Measurements from ENCODE around the gene PSMA6.

PSMA6 gene

DNA sequence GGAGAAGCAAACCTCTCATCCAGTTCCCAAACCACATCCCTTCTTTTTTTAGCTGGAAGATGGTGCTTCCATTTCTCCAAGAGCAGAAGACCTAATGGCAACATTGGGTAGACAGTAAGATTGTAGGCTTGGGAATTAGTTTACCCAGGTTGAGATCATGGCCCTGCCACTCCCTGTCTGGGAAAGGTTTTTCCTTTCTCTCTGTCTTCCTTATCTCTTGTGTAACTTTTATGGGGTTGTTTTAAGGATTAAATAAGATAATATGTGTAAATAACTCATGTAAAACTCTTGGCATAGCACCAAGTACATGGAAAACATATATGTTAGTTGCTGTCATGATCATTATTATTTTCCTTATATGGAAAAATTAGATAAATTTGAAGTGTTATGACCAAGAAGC is 23.2 kb upstream of the PSMA6 start:
- H3K4me1 ChIP-seq (ENCODE audit: control insufficient read depth, insufficient read depth, low read length), result peaks cover 3% of the 10 kb centered on the region; the same call in 1 of the 2 replicates
- peaks cover 3 to 19% of the 10 kb centered on the region in 2 experiments; a peak in 2 of 3 replicates for H3K36me3 ChIP-seq (ENCODE audit: control insufficient read depth in 2 of 2, insufficient read depth in 1 of 2, low read length in 2 of 2)
- H3K27ac ChIP-seq (ENCODE audit: extremely low read depth, low read depth, low read length), result no peak overlapping the region
- 0 out of 2 replicates have a peak, but pooled peaks have one; percentile 29 for TF ChIP-seq KLF16 (tag by site-specific recombination; IDR thresholded peaks at IDR 0.05)
- no peak for TF ChIP-seq ZFP69B (tag by site-specific recombination; IDR thresholded peaks at IDR 0.05)
- TF ChIP-seq, protein P1, sequence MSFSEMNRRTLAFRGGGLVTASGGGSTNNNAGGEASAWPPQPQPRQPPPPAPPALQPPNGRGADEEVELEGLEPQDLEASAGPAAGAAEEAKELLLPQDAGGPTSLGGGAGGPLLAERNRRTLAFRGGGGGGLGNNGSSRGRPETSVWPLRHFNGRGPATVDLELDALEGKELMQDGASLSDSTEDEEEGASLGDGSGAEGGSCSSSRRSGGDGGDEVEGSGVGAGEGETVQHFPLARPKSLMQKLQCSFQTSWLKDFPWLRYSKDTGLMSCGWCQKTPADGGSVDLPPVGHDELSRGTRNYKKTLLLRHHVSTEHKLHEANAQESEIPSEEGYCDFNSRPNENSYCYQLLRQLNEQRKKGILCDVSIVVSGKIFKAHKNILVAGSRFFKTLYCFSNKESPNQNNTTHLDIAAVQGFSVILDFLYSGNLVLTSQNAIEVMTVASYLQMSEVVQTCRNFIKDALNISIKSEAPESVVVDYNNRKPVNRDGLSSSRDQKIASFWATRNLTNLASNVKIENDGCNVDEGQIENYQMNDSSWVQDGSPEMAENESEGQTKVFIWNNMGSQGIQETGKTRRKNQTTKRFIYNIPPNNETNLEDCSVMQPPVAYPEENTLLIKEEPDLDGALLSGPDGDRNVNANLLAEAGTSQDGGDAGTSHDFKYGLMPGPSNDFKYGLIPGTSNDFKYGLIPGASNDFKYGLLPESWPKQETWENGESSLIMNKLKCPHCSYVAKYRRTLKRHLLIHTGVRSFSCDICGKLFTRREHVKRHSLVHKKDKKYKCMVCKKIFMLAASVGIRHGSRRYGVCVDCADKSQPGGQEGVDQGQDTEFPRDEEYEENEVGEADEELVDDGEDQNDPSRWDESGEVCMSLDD (tag by site-specific recombination; IDR thresholded peaks at IDR 0.05), result no peak
- TF ChIP-seq ZNF677 (tag by site-specific recombination; IDR thresholded peaks at IDR 0.05), result no peak
- TF ChIP-seq, protein P2, sequence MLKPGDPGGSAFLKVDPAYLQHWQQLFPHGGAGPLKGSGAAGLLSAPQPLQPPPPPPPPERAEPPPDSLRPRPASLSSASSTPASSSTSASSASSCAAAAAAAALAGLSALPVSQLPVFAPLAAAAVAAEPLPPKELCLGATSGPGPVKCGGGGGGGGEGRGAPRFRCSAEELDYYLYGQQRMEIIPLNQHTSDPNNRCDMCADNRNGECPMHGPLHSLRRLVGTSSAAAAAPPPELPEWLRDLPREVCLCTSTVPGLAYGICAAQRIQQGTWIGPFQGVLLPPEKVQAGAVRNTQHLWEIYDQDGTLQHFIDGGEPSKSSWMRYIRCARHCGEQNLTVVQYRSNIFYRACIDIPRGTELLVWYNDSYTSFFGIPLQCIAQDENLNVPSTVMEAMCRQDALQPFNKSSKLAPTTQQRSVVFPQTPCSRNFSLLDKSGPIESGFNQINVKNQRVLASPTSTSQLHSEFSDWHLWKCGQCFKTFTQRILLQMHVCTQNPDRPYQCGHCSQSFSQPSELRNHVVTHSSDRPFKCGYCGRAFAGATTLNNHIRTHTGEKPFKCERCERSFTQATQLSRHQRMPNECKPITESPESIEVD (tag by site-specific recombination; IDR thresholded peaks at IDR 0.05), result peak; percentile 49; the same call in 1 of the 2 replicates
- TF ChIP-seq, protein P3, sequence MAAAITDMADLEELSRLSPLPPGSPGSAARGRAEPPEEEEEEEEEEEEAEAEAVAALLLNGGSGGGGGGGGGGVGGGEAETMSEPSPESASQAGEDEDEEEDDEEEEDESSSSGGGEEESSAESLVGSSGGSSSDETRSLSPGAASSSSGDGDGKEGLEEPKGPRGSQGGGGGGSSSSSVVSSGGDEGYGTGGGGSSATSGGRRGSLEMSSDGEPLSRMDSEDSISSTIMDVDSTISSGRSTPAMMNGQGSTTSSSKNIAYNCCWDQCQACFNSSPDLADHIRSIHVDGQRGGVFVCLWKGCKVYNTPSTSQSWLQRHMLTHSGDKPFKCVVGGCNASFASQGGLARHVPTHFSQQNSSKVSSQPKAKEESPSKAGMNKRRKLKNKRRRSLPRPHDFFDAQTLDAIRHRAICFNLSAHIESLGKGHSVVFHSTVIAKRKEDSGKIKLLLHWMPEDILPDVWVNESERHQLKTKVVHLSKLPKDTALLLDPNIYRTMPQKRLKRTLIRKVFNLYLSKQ (tag by site-specific recombination; IDR thresholded peaks at IDR 0.05; ENCODE audit: borderline replicate concordance), result no peak
- peak; percentile 51 for TF ChIP-seq KLF1 (tag by site-specific recombination; IDR thresholded peaks at IDR 0.05)
- TF ChIP-seq ZNF404 (tag by site-specific recombination; IDR thresholded peaks at IDR 0.05), result no peak
- TF ChIP-seq, protein P4, sequence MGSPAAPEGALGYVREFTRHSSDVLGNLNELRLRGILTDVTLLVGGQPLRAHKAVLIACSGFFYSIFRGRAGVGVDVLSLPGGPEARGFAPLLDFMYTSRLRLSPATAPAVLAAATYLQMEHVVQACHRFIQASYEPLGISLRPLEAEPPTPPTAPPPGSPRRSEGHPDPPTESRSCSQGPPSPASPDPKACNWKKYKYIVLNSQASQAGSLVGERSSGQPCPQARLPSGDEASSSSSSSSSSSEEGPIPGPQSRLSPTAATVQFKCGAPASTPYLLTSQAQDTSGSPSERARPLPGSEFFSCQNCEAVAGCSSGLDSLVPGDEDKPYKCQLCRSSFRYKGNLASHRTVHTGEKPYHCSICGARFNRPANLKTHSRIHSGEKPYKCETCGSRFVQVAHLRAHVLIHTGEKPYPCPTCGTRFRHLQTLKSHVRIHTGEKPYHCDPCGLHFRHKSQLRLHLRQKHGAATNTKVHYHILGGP (tag by site-specific recombination; IDR thresholded peaks at IDR 0.05), result no peak
- TF ChIP-seq ZNF610 (tag by site-specific recombination; IDR thresholded peaks at IDR 0.05; ENCODE audit: borderline replicate concordance), result no peak
- TF ChIP-seq ZNF777 (tag by site-specific recombination; IDR thresholded peaks at IDR 0.05; ENCODE audit: borderline replicate concordance), result no peak
- TF ChIP-seq, protein P5, sequence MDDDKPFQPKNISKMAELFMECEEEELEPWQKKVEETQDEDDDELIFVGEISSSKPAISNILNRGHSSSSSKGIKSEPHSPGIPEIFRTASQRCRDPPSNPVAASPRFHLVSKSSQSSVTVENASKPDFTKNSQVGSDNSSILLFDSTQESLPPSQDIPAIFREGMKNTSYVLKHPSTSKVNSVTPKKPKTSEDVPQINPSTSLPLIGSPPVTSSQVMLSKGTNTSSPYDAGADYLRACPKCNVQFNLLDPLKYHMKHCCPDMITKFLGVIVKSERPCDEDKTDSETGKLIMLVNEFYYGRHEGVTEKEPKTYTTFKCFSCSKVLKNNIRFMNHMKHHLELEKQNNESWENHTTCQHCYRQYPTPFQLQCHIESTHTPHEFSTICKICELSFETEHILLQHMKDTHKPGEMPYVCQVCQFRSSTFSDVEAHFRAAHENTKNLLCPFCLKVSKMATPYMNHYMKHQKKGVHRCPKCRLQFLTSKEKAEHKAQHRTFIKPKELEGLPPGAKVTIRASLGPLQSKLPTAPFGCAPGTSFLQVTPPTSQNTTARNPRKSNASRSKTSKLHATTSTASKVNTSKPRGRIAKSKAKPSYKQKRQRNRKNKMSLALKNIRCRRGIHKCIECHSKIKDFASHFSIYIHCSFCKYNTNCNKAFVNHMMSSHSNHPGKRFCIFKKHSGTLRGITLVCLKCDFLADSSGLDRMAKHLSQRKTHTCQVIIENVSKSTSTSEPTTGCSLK (tag by site-specific recombination; IDR thresholded peaks at IDR 0.05), result no peak
- no peak for TF ChIP-seq PRDM1 (tag by site-specific recombination; IDR thresholded peaks at IDR 0.05)
- TF ChIP-seq KLF7 (tag by site-specific recombination; IDR thresholded peaks at IDR 0.05; ENCODE audit: borderline replicate concordance), result peak; percentile 37; the same call in 1 of the 2 replicates
- 0 out of 2 replicates have a peak, but pooled peaks have one; percentile 37 for TF ChIP-seq ZNF664 (tag by site-specific recombination; IDR thresholded peaks at IDR 0.05)
- no peak for TF ChIP-seq ZSCAN16 (tag by site-specific recombination; IDR thresholded peaks at IDR 0.05)
- TF ChIP-seq ZNF394 (tag by site-specific recombination; IDR thresholded peaks at IDR 0.05; ENCODE audit: borderline replicate concordance), result no peak
- TF ChIP-seq ZNF354C (tag by site-specific recombination; IDR thresholded peaks at IDR 0.05; ENCODE audit: borderline replicate concordance, low read depth), result no peak
- TF ChIP-seq TRIM28 (IDR thresholded peaks at IDR 0.05; ENCODE audit: borderline replicate concordance, low read length), result no peak
- H3K9me3 ChIP-seq (ENCODE audit: control insufficient read depth, insufficient read depth, low read depth, low read length), result no peaks in the 10 kb centered on the region
- ChIA-PET POLR2A (no interaction called here), CTCF (no interaction called here)
- no peak overlapping the region for H3K4me3 ChIP-seq (ENCODE audit: low read depth, low read length)
